GM12878 (cell line): ENCODE data around the gene IRGQ. TPM values are rescaled to one million over a fixed set of nuclear protein-coding genes. Genes with fewer than 3 reads are reported as not detected.

Source experiments
- ATAC-seq: fragments of 200-7000 bp; cut with Tn5 transposase; 3 replicates; pipeline ENCODE4 v1.9.1; 2020; ENCODE audit warnings: mild to moderate bottlenecking, moderate library complexity
- BruUV-seq: library from RNA; stranded (reverse); fragments of 400-500 nt; replicated peaks from 2 replicates; lab custom pipeline; 2021; lab: Mats Ljungman, UMichigan
- CTCF ChIA-PET: fragments of 300-600 bp; sonication (Branson Sonifier 250); formaldehyde crosslinking; extraction: SDS; loops from one replicate; lab custom pipeline; 2021; ENCODE audit warnings: inconsistent platforms; lab: Yijun Ruan, JAX
- POLR2A ChIA-PET: fragments of 350-600 bp; formaldehyde crosslinking; extraction: SDS; loops from one replicate; lab custom pipeline; 2021; ENCODE audit warnings: inconsistent platforms; lab: Charles Lee
- RAD21 ChIA-PET: fragments of 300-600 bp; sonication (Branson Sonifier 250); formaldehyde crosslinking; loops from one replicate; lab custom pipeline; 2023; ENCODE audit warnings: antibody characterized with exemption; ENCODE audit not compliant: unreplicated experiment; lab: Charles Lee
- SMC1A ChIA-PET: fragments of 300-600 bp; sonication (Branson Sonifier 250); formaldehyde crosslinking; loops from one replicate; lab custom pipeline; 2023; ENCODE audit not compliant: unreplicated experiment, uncharacterized antibody; lab: Charles Lee
- DNase-seq: peaks from one replicate; pipeline ENCODE4 v3.0.0-alpha.2; 2011; ENCODE audit warnings: low read depth, low spot score
- FAIRE-seq: peaks from 3 replicates; lab custom pipeline; 2011; peaks lifted over from hg19 to GRCh38; lab: Jason Lieb, UNC
- H2AFZ ChIP-seq: 2 replicates; pipeline ENCODE4 v1.6.0; 2011; ENCODE audit warnings: low read depth, low read length, control low read depth; ENCODE audit not compliant: control insufficient read depth
- H3K27ac ChIP-seq: 2 replicates; pipeline ENCODE4 v1.5.1; 2011; ENCODE audit warnings: control low read depth; ENCODE audit not compliant: control insufficient read depth, insufficient read depth
- H3K27me3 ChIP-seq, 2 experiments: replicated peaks in 1 of 2; 2 replicates each; pipeline versions ENCODE4 v1.6.0 to v1.6.1; 2011; ENCODE audit warnings: low read length in 1 of 2; ENCODE audit not compliant: control insufficient read depth in 2 of 2, insufficient read depth in 2 of 2
- H3K36me3 ChIP-seq, 2 experiments: 2 replicates each; pipeline ENCODE4 v1.5.1; 2011; ENCODE audit warnings: low read length in 1 of 2; ENCODE audit not compliant: control insufficient read depth in 2 of 2, insufficient read depth in 2 of 2
- H3K4me1 ChIP-seq: 2 replicates; pipeline ENCODE4 v1.6.1; 2011; ENCODE audit warnings: mild to moderate bottlenecking, low read length, moderate library complexity, mixed read lengths; ENCODE audit not compliant: control insufficient read depth, insufficient read depth
- H3K4me2 ChIP-seq: 2 replicates; pipeline ENCODE4 v1.6.0; 2011; ENCODE audit warnings: control low read depth; ENCODE audit not compliant: control insufficient read depth, insufficient read depth
- H3K4me3 ChIP-seq: fragments of 200-600 bp; sonication (generic); 2 replicates; pipeline ENCODE4 v1.5.1; 2016
- H3K79me2 ChIP-seq: 2 replicates; pipeline ENCODE4 v1.6.0; 2011; ENCODE audit warnings: low read length; ENCODE audit not compliant: control insufficient read depth, insufficient read depth
- H3K9ac ChIP-seq: 2 replicates; pipeline ENCODE4 v1.8.0; 2011; ENCODE audit warnings: low read length, control low read depth, mixed read lengths; ENCODE audit not compliant: control insufficient read depth, insufficient read depth
- H3K9me3 ChIP-seq: replicated peaks from 3 replicates; pipeline ENCODE4 v1.5.1; 2011; ENCODE audit warnings: mild to moderate bottlenecking, low read length; ENCODE audit not compliant: control insufficient read depth, insufficient read depth
- H4K20me1 ChIP-seq: 2 replicates; pipeline ENCODE4 v1.6.0; 2011; ENCODE audit not compliant: control insufficient read depth, insufficient read depth
- CTCF ChIP-seq, 3 experiments: IDR thresholded peaks in 2 of 3; conservative IDR thresholded peaks in 1 of 3; 2 replicates each; pipeline ENCODE4 v1.5.1; 2011; ENCODE audit warnings: low read depth in 3 of 3, low read length in 3 of 3, mild to moderate bottlenecking in 3 of 3, control low read depth in 2 of 3, moderate library complexity in 2 of 3, inconsistent platforms in 1 of 3, mixed read lengths in 1 of 3; ENCODE audit not compliant: control insufficient read depth in 2 of 3, insufficient read depth in 1 of 3; ENCODE audit errors: extremely low read depth in 1 of 3
- EP300 ChIP-seq, 2 experiments: fragments of 150-350 bp in 1 of 2; IDR thresholded peaks; 2 replicates each; pipeline ENCODE4 v1.6.1; 2011 to 2012; ENCODE audit warnings: low read depth in 2 of 2, low read length in 2 of 2, borderline replicate concordance in 1 of 2, improper control_type of control experiment in 1 of 2, inconsistent platforms in 1 of 2; ENCODE audit not compliant: control insufficient read depth in 1 of 2
- FOXM1 ChIP-seq: IDR thresholded peaks from 2 replicates; pipeline ENCODE4 v1.6.1; 2012; ENCODE audit warnings: low read depth, mild to moderate bottlenecking, inconsistent platforms, low read length, moderate library complexity
- GATAD2B ChIP-seq: fragments of 450-650 bp; conservative IDR thresholded peaks from 2 replicates; pipeline ENCODE4 v1.6.1; 2017; ENCODE audit warnings: low read depth, mild to moderate bottlenecking, moderate library complexity
- JUND ChIP-seq: IDR thresholded peaks from 2 replicates; pipeline ENCODE4 v1.6.1; 2012; ENCODE audit warnings: low read depth, mild to moderate bottlenecking, low read length, improper control_type of control experiment, moderate library complexity
- NFYB ChIP-seq: IDR thresholded peaks from 2 replicates; pipeline ENCODE4 v1.6.1; 2011; ENCODE audit warnings: low read depth, mild to moderate bottlenecking, low read length, improper control_type of control experiment, moderate library complexity; ENCODE audit not compliant: insufficient read depth
- POLR2A ChIP-seq: IDR thresholded peaks from 2 replicates; pipeline ENCODE4 v1.6.1; 2011; ENCODE audit warnings: low read depth, mild to moderate bottlenecking, low read length
- SMC3 ChIP-seq: IDR thresholded peaks from 2 replicates; pipeline ENCODE4 v1.6.1; 2011; ENCODE audit warnings: low read length, improper control_type of control experiment, borderline replicate concordance
- SREBF1 ChIP-seq: IDR thresholded peaks from 2 replicates; pipeline ENCODE4 v1.6.1; 2012; ENCODE audit warnings: mild to moderate bottlenecking, low read length
- STAT3 ChIP-seq: IDR thresholded peaks from 2 replicates; pipeline ENCODE4 v1.6.1; 2011; ENCODE audit warnings: low read depth, low read length, improper control_type of control experiment
- SUZ12 ChIP-seq: fragments of 200-600 bp; sonication (generic); IDR thresholded peaks from one replicate; pipeline ENCODE4 v1.6.1; 2018; ENCODE audit warnings: antibody characterized with exemption, mild to moderate bottlenecking; ENCODE audit not compliant: unreplicated experiment
- ZBED1 ChIP-seq: IDR thresholded peaks from 2 replicates; pipeline ENCODE4 v1.6.1; 2016; ENCODE audit warnings: borderline replicate concordance
- WGBS: methylation state at CpG from one replicate; pipeline ENCODE4 v1.1.6; 2016; ENCODE audit warnings: low lambda C conversion rate; ENCODE audit not compliant: insufficient replicate concordance, insufficient coverage; ENCODE audit errors: missing lambda C conversion rate; 5-methylcytosine and 5-hydroxymethylcytosine counted together
- in situ Hi-C: fragments of 300-500 bp; cut with MboI; formaldehyde crosslinking; loops from 9 replicates; pipeline ENCODE4 v1.14.3; 2018; ENCODE audit warnings: mixed read lengths
- intact Hi-C: fragments of 100-400 bp; cut with micrococcal nuclease; formaldehyde crosslinking; loops from one replicate; pipeline ENCODE4 v1.14.2; 2022; ENCODE audit not compliant: unreplicated experiment
- polyA plus RNA-seq, 11 experiments: library from polyadenylated mRNA; depleted of rRNA in 4 of 11; unstranded in 6 of 11; stranded (reverse) in 5 of 11; fragments of >200 nt; fragmentation: Nextera tagmentation in 4 of 11; fragmentation: Illumina TruSeq in 1 of 11; extraction: Ambion mirVana in 4 of 11; extraction: Trizol in 1 of 11; gene quantifications; 1 replicate in 1 of 11; 2 replicates in 10 of 11; pipeline versions ENCODE4 v1.2.1 to v1.2.3, GENCODE V29; 2011 to 2016; ENCODE audit warnings: inconsistent platforms in 2 of 11, missing spikeins in 2 of 11, low read depth in 1 of 11
- total RNA-seq, 4 experiments: library from RNA; depleted of rRNA in 3 of 4; stranded (reverse); fragments of >200 nt in 3 of 4; fragmentation: Illumina TruSeq in 1 of 4; extraction: Trizol in 1 of 4; gene quantifications; 2 replicates each; pipeline versions ENCODE4 v1.2.1 to v1.2.3, GENCODE V29; 2013 to 2021

IRGQ gene
- total and polyA plus RNA-seq, 10 of the 15 experiments (the other 5 are each of a cell fraction or from before 2014, with no cell fraction given): 3.3 to 20.8 (median 9.0) TPM

DNA sequence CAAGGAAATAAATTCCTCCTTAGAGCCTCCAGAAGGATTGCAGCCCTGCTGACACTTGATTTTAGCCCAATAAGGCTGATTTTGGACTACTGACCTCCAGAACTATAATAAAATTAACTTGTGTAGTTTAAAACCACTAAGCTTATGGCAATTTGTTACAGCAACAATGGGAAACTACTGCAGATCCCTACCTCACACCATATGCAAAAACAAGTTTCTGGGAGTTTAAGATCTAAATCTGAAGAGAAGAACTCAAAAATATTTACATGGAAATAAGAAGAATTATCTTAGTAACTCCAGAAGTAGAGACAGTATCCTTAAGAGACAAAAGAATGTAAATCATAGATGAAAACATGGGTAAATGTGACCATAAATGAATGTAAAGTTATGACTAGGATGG, 57.0 kb downstream of the IRGQ start:
- ChIA-PET SMC1A (no interaction called here), POLR2A (no interaction called here), RAD21 (no interaction called here), CTCF (interaction anchor here (4.9 kb wide), 1 partner anchor 56 kb away, joined by 36 read pairs; the partner anchor contains the start of gene IRGQ)
- intact Hi-C loops (no loop called here), in situ Hi-C loops (no loop called here)
- no peaks in the 10 kb centered on the region for H4K20me1 ChIP-seq
- TF ChIP-seq JUND: no peak
- H3K4me1 ChIP-seq: no peaks in the 10 kb centered on the region
- no peak overlapping the region for H3K9ac ChIP-seq
- H3K4me3 ChIP-seq: no peak overlapping the region
- no peaks in the 10 kb centered on the region; the same call in 2 of the 3 replicates for H3K9me3 ChIP-seq
- DNase-seq (no peak), ATAC-seq (no peak), FAIRE-seq (no peak)
- no peak overlapping the region for H3K27ac ChIP-seq
- H3K27me3 ChIP-seq: no peaks in the 10 kb centered on the region
- H3K79me2 ChIP-seq: no peaks in the 10 kb centered on the region
- BruUV-seq: no TSS peak
- H3K4me2 ChIP-seq: no peak overlapping the region
- peaks cover 5 to 6% of the 10 kb centered on the region in 2 experiments for H3K36me3 ChIP-seq
- no peak overlapping the region for H2AFZ ChIP-seq

- no peak for FAIRE-seq
- POLR2A ChIA-PET: interaction anchor here (0.5 to 2.8 kb wide), 3 partner anchors 8 to 133 kb away, joined by 3 to 6 read pairs (median 4); partner anchors contain the start of gene ETHE1
- no peak for ATAC-seq
- no peak overlapping the region for H3K27ac ChIP-seq
- SMC1A ChIA-PET: interaction anchor here (0.9 to 2.2 kb wide), 5 partner anchors 9 to 60 kb away, joined by 3 to 7 read pairs (median 5); partner anchors contain the start of gene XRCC1
- peaks cover 8% of the 10 kb centered on the region; the same call in 1 of the 2 replicates for H3K4me1 ChIP-seq
- BruUV-seq: no TSS peak
- in situ Hi-C loops (no loop called here), intact Hi-C loops (no loop called here)
- CTCF ChIA-PET: interaction anchor here (1.5 to 4.9 kb wide), 6 partner anchors 10 to 88 kb away, joined by 4 to 36 read pairs (median 12); partner anchors contain the start of gene IRGQ
- H3K9ac ChIP-seq: no peak overlapping the region
- no peak overlapping the region for H3K4me3 ChIP-seq
- H3K27me3 ChIP-seq: no peaks in the 10 kb centered on the region
- no peak overlapping the region for H2AFZ ChIP-seq
- H3K4me2 ChIP-seq: no peak overlapping the region
- no peak for DNase-seq
- H3K36me3 ChIP-seq: no peaks in the 10 kb centered on the region; a peak in 2 of 4 replicates
- 96% methylated on average over 50 of the region's 62 CpGs for WGBS
- H3K79me2 ChIP-seq: no peaks in the 10 kb centered on the region
- RAD21 ChIA-PET: interaction anchor here (0.6 to 2.4 kb wide), 5 partner anchors 10 to 142 kb away, joined by 3 to 18 read pairs (median 3); partner anchors contain the start of genes IRGQ and ZNF576
- no peaks in the 10 kb centered on the region; the same call in 2 of the 3 replicates for H3K9me3 ChIP-seq
- no peaks in the 10 kb centered on the region for H4K20me1 ChIP-seq
- TF ChIP-seq NFYB (no peak), SUZ12 (no peak), STAT3 (no peak), FOXM1 (no peak), CTCF (IDR thresholded peaks at IDR 0.05 in 2 of 3, conservative IDR thresholded peaks at IDR 0.05 in 1 of 3; ENCODE audit: control insufficient read depth in 2 of 3, extremely low read depth in 1 of 3, insufficient read depth in 1 of 3, low read depth in 3 of 3, low read length in 3 of 3) (peak in 2 of 3 experiments; percentile 22 to 35; a peak in 2 of 6 replicates), EP300 (IDR thresholded peaks at IDR 0.05; ENCODE audit: borderline replicate concordance in 1 of 2, control insufficient read depth in 1 of 2, low read depth in 2 of 2, low read length in 2 of 2) (no peak), POLR2A (peak; percentile 42; the same call in 1 of the 2 replicates), ZBED1 (no peak), SREBF1 (no peak), SMC3 (no peak), GATAD2B (no peak)
Observed at GRCh38 chr19:43534816-43535761, 60.8 kb downstream of the IRGQ start.
